GM12874 (cell line): ENCODE measurements around the gene RHEBL1.

Experiments
- CTCF ChIP-seq: IDR thresholded peaks from 2 replicates; pipeline ENCODE4 v1.5.1; 2011; ENCODE audit warnings: low read depth, mild to moderate bottlenecking, control low read depth, low read length, moderate library complexity; ENCODE audit not compliant: insufficient read depth

The RHEBL1 gene

GRCh38 chr12:49088150-49088931 is 18.6 kb upstream of the RHEBL1 start:
- peak; percentile 93 for TF ChIP-seq CTCF

GRCh38 chr12:49086116-49086515 is 16.3 kb upstream of the RHEBL1 start:
- no peak for TF ChIP-seq CTCF

- no peak for TF ChIP-seq CTCF
These were observed 14.7 kb upstream of the RHEBL1 start for GRCh38 chr12:49084438-49084837.

GRCh38 chr12:49079793-49080192 is 10.0 kb upstream of the RHEBL1 start:
- no peak for TF ChIP-seq CTCF

GRCh38 chr12:49070971-49071370 is 1.2 kb upstream of the RHEBL1 start:
- TF ChIP-seq CTCF: no peak

- TF ChIP-seq CTCF: no peak
These were observed 786 bp downstream of the RHEBL1 start for GRCh38 chr12:49068879-49069506.

- TF ChIP-seq CTCF: no peak
These were observed 3.7 kb downstream of the RHEBL1 start for GRCh38 chr12:49066120-49066519.
